ENCODE results near the gene LSAMP. TPM values are rescaled to one million over a fixed set of nuclear protein-coding genes. Genes with fewer than 3 reads are reported as not detected.

LSAMP gene
- total and polyA plus RNA-seq, 2 of the 8 experiments (the other 6 are each of a cell fraction or from before 2014, with no cell fraction given), result 1.8 to 5.7 TPM

- H3K4me2 ChIP-seq (ENCODE audit: insufficient read depth in 1 of 2, low read depth in 2 of 2, low read length in 2 of 2), result no peak overlapping the region
- TF ChIP-seq HDAC6 (IDR thresholded peaks at IDR 0.05; ENCODE audit: low read depth, low read length) (no peak), RXRA (IDR thresholded peaks at IDR 0.05; ENCODE audit: insufficient read depth, low read depth, low read length) (no peak), POU5F1 (IDR thresholded peaks at IDR 0.05; ENCODE audit: low read depth, low read length) (no peak), TEAD4 (IDR thresholded peaks at IDR 0.05; ENCODE audit: low read depth, low read length) (no peak), PHF8 (conservative IDR thresholded peaks at IDR 0.05; ENCODE audit: low read depth, low read length) (no peak), CHD1 (IDR thresholded peaks at IDR 0.05; ENCODE audit: low read depth, low read length) (no peak), SIN3A (conservative IDR thresholded peaks at IDR 0.05 in 1 of 2, IDR thresholded peaks at IDR 0.05 in 1 of 2; ENCODE audit: low read depth in 1 of 2, low read length in 2 of 2) (no peak), TAF1 (IDR thresholded peaks at IDR 0.05; ENCODE audit: low read depth, low read length) (no peak), NRF1 (IDR thresholded peaks at IDR 0.05; ENCODE audit: low read depth, low read length) (no peak), HDAC2 (IDR thresholded peaks at IDR 0.05; ENCODE audit: borderline replicate concordance in 1 of 2, low read depth in 2 of 2, low read length in 2 of 2) (no peak), GABPA (IDR thresholded peaks at IDR 0.05; ENCODE audit: borderline replicate concordance, insufficient read depth, low read length) (no peak)
Observed at GRCh38 chr3:116449546-116450350, 4.5 kb upstream of the LSAMP start.

More at GRCh38 chr3:116449546-116450350, 4.5 kb upstream of the LSAMP start:
- 69% methylated on average over 3 of the region's 3 CpGs; no CpG with 5 or more reads in 1 of the 2 experiments for whole genome bisulfite sequencing, 2 experiments (ENCODE audit: extremely low coverage in 1 of 2, insufficient coverage in 1 of 2, insufficient read length in 1 of 2, insufficient replicate concordance in 2 of 2, low coverage in 1 of 2, low lambda C conversion rate in 2 of 2, missing lambda C conversion rate in 1 of 2)
- H3K14ac ChIP-seq (ENCODE audit: insufficient read length), result no peak overlapping the region
- FAIRE-seq (no peak), DNase-seq (ENCODE audit: low read depth in 1 of 2, low spot score in 2 of 2) (no peak)
- no peak overlapping the region for H3K18ac ChIP-seq (ENCODE audit: extremely low read depth, low read length)
- no peaks in the 10 kb centered on the region for H3K79me2 ChIP-seq (ENCODE audit: control insufficient read depth in 1 of 2, insufficient read depth in 2 of 2, low read length in 2 of 2)
- no peak overlapping the region for H3K27ac ChIP-seq (ENCODE audit: low read depth, low read length)
- H3K4me3 ChIP-seq (ENCODE audit: extremely low read depth in 1 of 4, insufficient read depth in 2 of 4, low read depth in 3 of 4, low read length in 4 of 4), result no peak overlapping the region
- H4K8ac ChIP-seq (ENCODE audit: extremely low read depth, insufficient read depth, low read length), result no peak overlapping the region
- ChIA-PET POLR2A (ENCODE audit: partially characterized antibody) (no interaction called here), CTCF (ENCODE audit: partially characterized antibody) (interaction anchor here (0.5 kb wide), 1 partner anchor 20 kb away, joined by 4 read pairs; no protein-coding TSS in a partner anchor)
- peaks cover 5% of the 10 kb centered on the region for H3K23me2 ChIP-seq (ENCODE audit: low read depth, low read length)
- H2BK12ac ChIP-seq (ENCODE audit: low read depth, low read length), result no peak overlapping the region
- peaks cover 4 to 10% (median 6%) of the 10 kb centered on the region in 4 experiments; a peak in 5 of 7 replicates for H3K4me1 ChIP-seq (replicated peaks in 1 of 4; ENCODE audit: control insufficient read depth in 3 of 4, insufficient read depth in 4 of 4, low read length in 3 of 4)
- no peak overlapping the region for H2AFZ ChIP-seq (ENCODE audit: low read length)
- no peak overlapping the region for H3K4ac ChIP-seq (replicated peaks; ENCODE audit: insufficient read length, low read depth, low read length)
- H2BK120ac ChIP-seq (replicated peaks; ENCODE audit: low read depth, low read length), result no peak overlapping the region
- H3K56ac ChIP-seq (replicated peaks; ENCODE audit: insufficient read length, low read depth, low read length), result no peak overlapping the region
- no peak overlapping the region for H3K23ac ChIP-seq (ENCODE audit: insufficient read length)
- H2BK20ac ChIP-seq (ENCODE audit: low read length), result no peak overlapping the region
- no peaks in the 10 kb centered on the region for H3K79me1 ChIP-seq (ENCODE audit: low read depth, low read length)
- no peaks in the 10 kb centered on the region for H3K9me3 ChIP-seq (ENCODE audit: insufficient read depth in 2 of 2, low read depth in 1 of 2, low read length in 1 of 2)
- no peaks in the 10 kb centered on the region for H4K20me1 ChIP-seq (replicated peaks in 1 of 2; ENCODE audit: control insufficient read depth in 1 of 2, insufficient read depth in 2 of 2, low read length in 2 of 2)
- H4K5ac ChIP-seq (ENCODE audit: insufficient read length, low read depth, low read length), result no peak overlapping the region
- H3K27me3 ChIP-seq (replicated peaks in 1 of 4; ENCODE audit: control insufficient read depth in 3 of 4, extremely low read depth in 1 of 4, insufficient read depth in 3 of 4, low read length in 3 of 4), result peaks cover 0 to 4% (median under 1%) of the 10 kb centered on the region in 4 experiments; a peak in 2 of 7 replicates
- no peak overlapping the region for H3K9ac ChIP-seq (replicated peaks in 1 of 4; ENCODE audit: extremely low read depth in 1 of 4, low read depth in 3 of 4, low read length in 3 of 4)
- no peak overlapping the region for H2AK5ac ChIP-seq (ENCODE audit: low read depth, low read length)
- H2BK5ac ChIP-seq (ENCODE audit: low read depth, low read length), result no peak overlapping the region
- no peak overlapping the region for H4K91ac ChIP-seq (replicated peaks; ENCODE audit: insufficient read length, low read length)
- no peak overlapping the region for H2BK15ac ChIP-seq (ENCODE audit: low read length)
- H3K36me3 ChIP-seq (ENCODE audit: control insufficient read depth in 2 of 4, insufficient read depth in 4 of 4, low read length in 3 of 4), result no peaks in the 10 kb centered on the region

All from H1 (cell line).